ENCODE results near the gene PCDHGB4.
A peak's percentile ranks its signal among the peaks of the same experiment; 100 is the strongest.
"Not testable (repeated sequence)": the region's sequence is repeated elsewhere in the genome, so short reads cannot be mapped to it uniquely, and the experiment has no call there.

Gene PCDHGB4

GRCh38 chr5:141387557-141388311 is at the start of gene PCDHGB4:
PCDHGB4 (plus strand) TSS chr5:141387698; CDS start chr5:141387885, 187 bp downstream.
- TF ChIP-seq, protein P1, sequence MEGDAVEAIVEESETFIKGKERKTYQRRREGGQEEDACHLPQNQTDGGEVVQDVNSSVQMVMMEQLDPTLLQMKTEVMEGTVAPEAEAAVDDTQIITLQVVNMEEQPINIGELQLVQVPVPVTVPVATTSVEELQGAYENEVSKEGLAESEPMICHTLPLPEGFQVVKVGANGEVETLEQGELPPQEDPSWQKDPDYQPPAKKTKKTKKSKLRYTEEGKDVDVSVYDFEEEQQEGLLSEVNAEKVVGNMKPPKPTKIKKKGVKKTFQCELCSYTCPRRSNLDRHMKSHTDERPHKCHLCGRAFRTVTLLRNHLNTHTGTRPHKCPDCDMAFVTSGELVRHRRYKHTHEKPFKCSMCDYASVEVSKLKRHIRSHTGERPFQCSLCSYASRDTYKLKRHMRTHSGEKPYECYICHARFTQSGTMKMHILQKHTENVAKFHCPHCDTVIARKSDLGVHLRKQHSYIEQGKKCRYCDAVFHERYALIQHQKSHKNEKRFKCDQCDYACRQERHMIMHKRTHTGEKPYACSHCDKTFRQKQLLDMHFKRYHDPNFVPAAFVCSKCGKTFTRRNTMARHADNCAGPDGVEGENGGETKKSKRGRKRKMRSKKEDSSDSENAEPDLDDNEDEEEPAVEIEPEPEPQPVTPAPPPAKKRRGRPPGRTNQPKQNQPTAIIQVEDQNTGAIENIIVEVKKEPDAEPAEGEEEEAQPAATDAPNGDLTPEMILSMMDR (IDR thresholded peaks at IDR 0.05; ENCODE audit: low read depth, low read length), result peak; percentile 53
- peak; percentile 55 for DNase-seq (ENCODE audit: low read depth, low spot score)
- in situ Hi-C loops (cut with HindIII; ENCODE audit: low sequenced_read_pairs), result not testable (repeated sequence)
- H3K4me3 ChIP-seq (ENCODE audit: low read depth, low read length), result peak within 1 kb of the TSS; percentile 33

DNA sequence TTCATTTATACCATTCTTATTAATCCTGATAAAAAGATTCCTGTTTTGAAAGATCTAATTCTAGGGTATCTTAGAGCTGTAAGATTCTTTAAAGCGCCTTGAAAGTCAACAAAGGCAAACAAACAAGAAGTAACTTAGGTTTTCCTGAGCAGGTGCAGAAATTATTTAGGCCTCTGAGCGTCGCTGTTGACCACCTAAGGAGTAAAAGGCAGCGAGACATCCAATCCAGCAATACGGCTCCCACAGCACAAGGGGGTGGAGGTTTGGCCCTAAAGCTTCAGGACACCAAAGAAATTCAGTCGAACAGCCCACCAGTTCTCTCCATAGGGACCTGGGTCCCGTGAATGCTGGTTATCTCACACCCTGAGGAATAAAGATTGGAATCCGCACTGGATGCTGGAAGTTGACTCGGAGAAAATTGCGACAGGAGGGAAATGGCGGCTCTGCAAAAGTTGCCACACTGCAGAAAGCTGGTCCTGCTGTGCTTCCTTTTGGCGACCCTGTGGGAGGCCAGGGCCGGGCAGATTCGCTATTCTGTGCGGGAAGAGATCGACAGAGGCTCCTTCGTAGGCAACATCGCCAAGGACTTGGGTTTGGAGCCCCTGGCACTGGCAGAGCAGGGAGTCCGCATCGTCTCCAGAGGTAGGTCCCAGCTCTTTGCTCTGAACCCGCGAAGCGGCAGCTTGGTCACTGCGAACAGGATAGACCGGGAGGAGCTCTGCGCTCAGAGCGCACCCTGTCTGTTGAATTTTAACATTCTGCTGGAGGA is 48.8 kb upstream of the PCDHGB4 start, which contains the start of gene PCDHGA2:
Gene PCDHGA2, plus strand, starts transcription at position 223 of the 769 bp plus-strand sequence.
- H3K4me3 ChIP-seq (ENCODE audit: low read depth, low read length), result peak within 1 kb of the TSS; percentile 31
- DNase-seq (ENCODE audit: low read depth, low spot score), result peak; percentile 67
- TF ChIP-seq, protein P1 (IDR thresholded peaks at IDR 0.05; ENCODE audit: low read depth, low read length), result peak; percentile 56
- in situ Hi-C loops (cut with HindIII; ENCODE audit: low sequenced_read_pairs), result no loop called here

GRCh38 chr5:141340781-141341354 is 46.6 kb upstream of the PCDHGB4 start:
- H3K4me3 ChIP-seq (ENCODE audit: low read depth, low read length); in situ Hi-C loops (cut with HindIII; ENCODE audit: low sequenced_read_pairs): not testable (repeated sequence)

GRCh38 chr5:141342773-141343172 is 44.7 kb upstream of the PCDHGB4 start:
- no peak for DNase-seq (ENCODE audit: low read depth, low spot score)
- TF ChIP-seq, protein P1 (IDR thresholded peaks at IDR 0.05; ENCODE audit: low read depth, low read length), result no peak
- in situ Hi-C loops (cut with HindIII; ENCODE audit: low sequenced_read_pairs), result no loop called here
- no peak overlapping the region for H3K4me3 ChIP-seq (ENCODE audit: low read depth, low read length)

More at GRCh38 chr5:141340781-141341354, 46.6 kb upstream of the PCDHGB4 start:
- DNase-seq (ENCODE audit: low read depth, low spot score), result not testable (repeated sequence)

DNA sequence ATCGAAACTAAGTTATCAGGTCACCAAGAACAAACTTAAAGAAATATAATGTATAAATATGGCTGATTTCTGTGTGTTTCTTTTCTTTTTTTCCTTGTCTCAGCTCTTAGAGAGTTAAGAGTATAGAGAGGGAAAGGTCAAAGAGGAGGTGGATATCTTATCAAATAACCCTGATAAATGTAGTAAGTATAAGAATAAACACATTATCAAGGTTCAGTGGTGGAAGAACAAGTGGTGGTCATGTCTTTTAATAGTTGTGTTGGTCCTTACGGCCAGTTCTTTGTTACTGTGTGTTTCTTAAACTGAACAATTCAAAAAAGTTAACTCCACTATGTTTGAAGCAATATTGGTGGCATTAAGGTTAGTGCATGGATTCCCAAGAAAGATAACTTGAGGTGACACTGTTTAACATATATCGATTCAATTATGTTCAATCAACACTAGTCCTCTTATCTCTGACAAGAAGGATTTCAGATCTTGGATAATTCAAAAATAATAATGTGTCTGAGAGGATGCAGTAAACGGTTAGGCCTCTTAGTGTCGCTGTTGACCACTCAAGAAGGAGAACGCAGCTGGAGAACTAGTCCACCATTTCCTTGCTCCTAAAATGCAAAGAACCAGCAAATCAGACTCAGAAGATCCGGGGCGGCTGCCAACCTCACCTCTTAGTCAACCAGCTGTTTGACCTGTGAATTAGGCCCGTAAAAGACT is 44.1 kb upstream of the PCDHGB4 start, which contains the start of gene PCDHGA3:
Gene PCDHGA3, plus strand, starts transcription at position 588 of the 711 bp plus-strand sequence. CDS start 205 bp downstream, outside the sequence.
- in situ Hi-C loops (cut with HindIII; ENCODE audit: low sequenced_read_pairs), result no loop called here
- H3K4me3 ChIP-seq (ENCODE audit: low read depth, low read length), result peak within 1 kb of the TSS; percentile 39
- peak; percentile 62 for DNase-seq (ENCODE audit: low read depth, low spot score)
- TF ChIP-seq, protein P1 (IDR thresholded peaks at IDR 0.05; ENCODE audit: low read depth, low read length), result peak; percentile 49

DNA sequence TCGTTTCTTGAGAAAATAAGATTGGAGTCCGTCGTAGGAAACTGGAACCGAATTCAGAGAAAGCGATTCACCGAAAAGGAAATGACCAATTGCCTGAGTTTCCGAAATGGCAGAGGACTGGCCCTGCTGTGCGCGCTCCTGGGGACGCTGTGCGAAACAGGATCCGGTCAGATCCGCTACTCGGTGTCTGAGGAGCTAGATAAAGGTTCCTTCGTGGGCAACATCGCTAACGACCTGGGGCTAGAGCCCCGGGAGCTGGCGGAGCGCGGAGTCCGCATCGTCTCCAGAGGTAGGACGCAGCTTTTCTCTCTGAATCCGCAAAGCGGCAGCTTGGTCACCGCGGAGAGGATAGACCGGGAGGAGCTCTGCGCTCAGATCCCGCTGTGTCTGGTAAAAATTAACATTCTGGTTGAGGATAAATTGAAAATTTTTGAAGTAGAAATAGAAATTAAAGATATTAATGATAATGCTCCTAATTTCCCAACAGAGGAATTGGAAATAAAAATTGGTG is 43.5 kb upstream of the PCDHGB4 start:
- in situ Hi-C loops (cut with HindIII; ENCODE audit: low sequenced_read_pairs), result no loop called here
- no peak for DNase-seq (ENCODE audit: low read depth, low spot score)
- H3K4me3 ChIP-seq (ENCODE audit: low read depth, low read length), result peak overlapping the region; percentile 39
- TF ChIP-seq, protein P1 (IDR thresholded peaks at IDR 0.05; ENCODE audit: low read depth, low read length), result no peak

Data from astrocyte of the spinal cord (primary cell).